Panc1 (cell line): Measurements from ENCODE around the gene APOBEC3B. TPM values are rescaled to one million over a fixed set of nuclear protein-coding genes. Genes with fewer than 3 reads are reported as not detected.

Source experiments
- ATAC-seq: fragments of 200-7000 bp; cut with Tn5 transposase; 2 replicates; pipeline ENCODE4 v1.9.1; 2020; ENCODE audit warnings: mild to moderate bottlenecking, moderate library complexity
- BruUV-seq: library from RNA; stranded (reverse); fragments of 400-500 nt; replicated peaks from 2 replicates; lab custom pipeline; 2021; lab: Mats Ljungman, UMichigan
- CTCF ChIA-PET: fragments of 300-600 bp; sonication (Branson Sonifier 250); formaldehyde crosslinking; loops from one replicate; lab custom pipeline; 2022; ENCODE audit warnings: antibody characterized with exemption; lab: Charles Lee
- POLR2A ChIA-PET: fragments of 300-600 bp; sonication (Branson Sonifier 250); formaldehyde crosslinking; loops from one replicate; lab custom pipeline; 2022; ENCODE audit warnings: antibody characterized with exemption; lab: Charles Lee
- DNase-seq: peaks from one replicate; pipeline ENCODE4 v3.0.0-alpha.2; 2010; ENCODE audit warnings: low read depth, low spot score
- H3K27ac ChIP-seq: 2 replicates; pipeline ENCODE4 v1.5.1; 2011; ENCODE audit warnings: mild to moderate bottlenecking, low read length, inconsistent platforms
- H3K27me3 ChIP-seq: fragments of 200-500 bp; sonication (Bioruptor generic); 2 replicates; pipeline ENCODE4 v1.6.0; 2014; ENCODE audit warnings: low read length, inconsistent platforms; ENCODE audit not compliant: control insufficient read depth, insufficient read depth
- H3K36me3 ChIP-seq: fragments of 200-500 bp; sonication (Bioruptor generic); 2 replicates; pipeline ENCODE4 v1.5.1; 2014; ENCODE audit warnings: inconsistent platforms, mild to moderate bottlenecking, low read length, moderate library complexity; ENCODE audit not compliant: control insufficient read depth, insufficient read depth
- H3K4me1 ChIP-seq: 2 replicates; pipeline ENCODE4 v1.5.1; 2011; ENCODE audit warnings: inconsistent platforms, mild to moderate bottlenecking, low read length, moderate library complexity; ENCODE audit not compliant: control insufficient read depth, insufficient read depth
- H3K4me3 ChIP-seq, 2 experiments: 2 replicates each; pipeline ENCODE4 v1.5.1; 2011 to 2012; ENCODE audit warnings: low read depth in 2 of 2, low read length in 2 of 2, mild to moderate bottlenecking in 2 of 2, inconsistent platforms in 1 of 2, moderate library complexity in 1 of 2
- H3K9me3 ChIP-seq: fragments of 200-500 bp; sonication (Bioruptor generic); 2 replicates; pipeline ENCODE4 v1.5.1; 2014; ENCODE audit warnings: low read depth, mild to moderate bottlenecking, inconsistent platforms, low read length, moderate library complexity; ENCODE audit not compliant: control insufficient read depth, insufficient read depth
- POLR2AphosphoS5 ChIP-seq: IDR thresholded peaks from 2 replicates; pipeline ENCODE4 v1.6.1; 2012; ENCODE audit warnings: mild to moderate bottlenecking, low read depth, low read length, moderate library complexity
- SIN3A ChIP-seq: IDR thresholded peaks from 2 replicates; pipeline ENCODE4 v1.6.1; 2012; ENCODE audit warnings: low read depth, mild to moderate bottlenecking, low read length, moderate library complexity, borderline replicate concordance; ENCODE audit not compliant: insufficient read depth
- TCF7L2 ChIP-seq: IDR thresholded peaks from 2 replicates; pipeline ENCODE4 v1.6.1; 2011; ENCODE audit warnings: mild to moderate bottlenecking, low read depth, low read length, inconsistent platforms
- in situ Hi-C: cut with HindIII; loops from 2 replicates; pipeline ENCODE4 v1.10.0; 2016; ENCODE audit warnings: low sequenced_read_pairs, low pct_unique_long_range_greater_than_20kb
- intact Hi-C: fragments of 100-400 bp; cut with micrococcal nuclease; formaldehyde crosslinking; loops from one replicate; pipeline ENCODE4 v1.10.0; 2022; ENCODE audit not compliant: unreplicated experiment
- total RNA-seq: library from RNA; stranded (reverse); gene quantifications from one replicate; pipeline ENCODE4 v1.2.1, GENCODE V29; 2021; ENCODE audit not compliant: unreplicated experiment
- TF ChIP-seq, protein P1 (sequence below): fragments of 450-650 bp; IDR thresholded peaks from 2 replicates; pipeline ENCODE4 v1.5.1; 2017; ENCODE audit warnings: mild to moderate bottlenecking
- TF ChIP-seq, protein P2 (sequence below), 2 experiments: IDR thresholded peaks; 2 replicates each; pipeline ENCODE4 v1.6.1; 2011 to 2012; ENCODE audit warnings: low read depth in 2 of 2, control low read depth in 1 of 2, low read length in 1 of 2, mild to moderate bottlenecking in 1 of 2, moderate library complexity in 1 of 2; ENCODE audit not compliant: insufficient read depth in 1 of 2

APOBEC3B gene
- total RNA-seq, 1 experiment from 2014 or later, result 15.6 TPM

DNA sequence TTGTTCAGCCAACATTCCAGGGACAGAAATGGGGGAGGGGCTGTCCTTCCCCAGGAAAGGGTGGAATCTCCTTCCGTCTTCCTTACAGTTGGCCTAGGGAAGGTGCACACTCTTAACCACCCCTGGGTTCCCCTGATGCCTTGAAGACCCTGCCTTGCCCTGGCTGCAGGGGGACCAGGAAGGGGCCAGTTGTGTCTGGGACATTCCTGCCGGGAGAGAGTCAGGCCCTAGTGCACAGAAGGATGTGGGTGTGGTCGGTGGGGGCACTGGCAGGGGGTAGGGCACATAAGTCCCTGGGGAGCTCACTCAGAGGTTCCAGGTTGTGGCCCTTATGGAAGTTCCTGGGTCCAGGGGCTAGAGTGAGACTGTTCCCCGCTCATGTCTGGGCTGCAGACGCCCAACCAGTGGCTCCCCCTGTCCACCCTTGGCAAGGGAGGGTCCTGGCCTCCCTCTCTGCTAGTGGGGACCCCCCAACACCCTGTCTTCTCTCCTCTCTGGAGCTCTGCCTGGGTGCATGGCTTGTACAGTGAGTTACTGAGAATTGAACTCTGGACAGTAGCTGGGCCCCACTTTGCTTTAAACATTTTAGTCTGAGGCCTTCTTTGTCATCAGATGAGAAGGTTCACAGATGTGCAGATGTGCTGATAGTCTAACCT lies 26.8 kb upstream of the APOBEC3B start:
- TF ChIP-seq, protein P1, sequence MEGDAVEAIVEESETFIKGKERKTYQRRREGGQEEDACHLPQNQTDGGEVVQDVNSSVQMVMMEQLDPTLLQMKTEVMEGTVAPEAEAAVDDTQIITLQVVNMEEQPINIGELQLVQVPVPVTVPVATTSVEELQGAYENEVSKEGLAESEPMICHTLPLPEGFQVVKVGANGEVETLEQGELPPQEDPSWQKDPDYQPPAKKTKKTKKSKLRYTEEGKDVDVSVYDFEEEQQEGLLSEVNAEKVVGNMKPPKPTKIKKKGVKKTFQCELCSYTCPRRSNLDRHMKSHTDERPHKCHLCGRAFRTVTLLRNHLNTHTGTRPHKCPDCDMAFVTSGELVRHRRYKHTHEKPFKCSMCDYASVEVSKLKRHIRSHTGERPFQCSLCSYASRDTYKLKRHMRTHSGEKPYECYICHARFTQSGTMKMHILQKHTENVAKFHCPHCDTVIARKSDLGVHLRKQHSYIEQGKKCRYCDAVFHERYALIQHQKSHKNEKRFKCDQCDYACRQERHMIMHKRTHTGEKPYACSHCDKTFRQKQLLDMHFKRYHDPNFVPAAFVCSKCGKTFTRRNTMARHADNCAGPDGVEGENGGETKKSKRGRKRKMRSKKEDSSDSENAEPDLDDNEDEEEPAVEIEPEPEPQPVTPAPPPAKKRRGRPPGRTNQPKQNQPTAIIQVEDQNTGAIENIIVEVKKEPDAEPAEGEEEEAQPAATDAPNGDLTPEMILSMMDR, result no peak
- TF ChIP-seq TCF7L2, result no peak
- TF ChIP-seq POLR2AphosphoS5, result no peak
- TF ChIP-seq, protein P2, sequence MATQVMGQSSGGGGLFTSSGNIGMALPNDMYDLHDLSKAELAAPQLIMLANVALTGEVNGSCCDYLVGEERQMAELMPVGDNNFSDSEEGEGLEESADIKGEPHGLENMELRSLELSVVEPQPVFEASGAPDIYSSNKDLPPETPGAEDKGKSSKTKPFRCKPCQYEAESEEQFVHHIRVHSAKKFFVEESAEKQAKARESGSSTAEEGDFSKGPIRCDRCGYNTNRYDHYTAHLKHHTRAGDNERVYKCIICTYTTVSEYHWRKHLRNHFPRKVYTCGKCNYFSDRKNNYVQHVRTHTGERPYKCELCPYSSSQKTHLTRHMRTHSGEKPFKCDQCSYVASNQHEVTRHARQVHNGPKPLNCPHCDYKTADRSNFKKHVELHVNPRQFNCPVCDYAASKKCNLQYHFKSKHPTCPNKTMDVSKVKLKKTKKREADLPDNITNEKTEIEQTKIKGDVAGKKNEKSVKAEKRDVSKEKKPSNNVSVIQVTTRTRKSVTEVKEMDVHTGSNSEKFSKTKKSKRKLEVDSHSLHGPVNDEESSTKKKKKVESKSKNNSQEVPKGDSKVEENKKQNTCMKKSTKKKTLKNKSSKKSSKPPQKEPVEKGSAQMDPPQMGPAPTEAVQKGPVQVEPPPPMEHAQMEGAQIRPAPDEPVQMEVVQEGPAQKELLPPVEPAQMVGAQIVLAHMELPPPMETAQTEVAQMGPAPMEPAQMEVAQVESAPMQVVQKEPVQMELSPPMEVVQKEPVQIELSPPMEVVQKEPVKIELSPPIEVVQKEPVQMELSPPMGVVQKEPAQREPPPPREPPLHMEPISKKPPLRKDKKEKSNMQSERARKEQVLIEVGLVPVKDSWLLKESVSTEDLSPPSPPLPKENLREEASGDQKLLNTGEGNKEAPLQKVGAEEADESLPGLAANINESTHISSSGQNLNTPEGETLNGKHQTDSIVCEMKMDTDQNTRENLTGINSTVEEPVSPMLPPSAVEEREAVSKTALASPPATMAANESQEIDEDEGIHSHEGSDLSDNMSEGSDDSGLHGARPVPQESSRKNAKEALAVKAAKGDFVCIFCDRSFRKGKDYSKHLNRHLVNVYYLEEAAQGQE (IDR thresholded peaks at IDR 0.05; ENCODE audit: insufficient read depth in 1 of 2, low read depth in 2 of 2, low read length in 1 of 2), result no peak
- no peak for TF ChIP-seq SIN3A
- H3K9me3 ChIP-seq, result no peaks in the 10 kb centered on the region
- H3K27me3 ChIP-seq, result 0 out of 2 replicates have a peak, but pooled peaks cover 2% of the 10 kb centered on the region
- no peaks in the 10 kb centered on the region for H3K4me1 ChIP-seq
- H3K4me3 ChIP-seq, result no peak overlapping the region
- POLR2A ChIA-PET, result no interaction called here
- intact Hi-C loops (no loop called here), in situ Hi-C loops (no loop called here)
- no peak for DNase-seq
- CTCF ChIA-PET, result no interaction called here
- no TSS peak for BruUV-seq
- no peaks in the 10 kb centered on the region for H3K36me3 ChIP-seq
- no peak for ATAC-seq
- no peak overlapping the region for H3K27ac ChIP-seq

DNA sequence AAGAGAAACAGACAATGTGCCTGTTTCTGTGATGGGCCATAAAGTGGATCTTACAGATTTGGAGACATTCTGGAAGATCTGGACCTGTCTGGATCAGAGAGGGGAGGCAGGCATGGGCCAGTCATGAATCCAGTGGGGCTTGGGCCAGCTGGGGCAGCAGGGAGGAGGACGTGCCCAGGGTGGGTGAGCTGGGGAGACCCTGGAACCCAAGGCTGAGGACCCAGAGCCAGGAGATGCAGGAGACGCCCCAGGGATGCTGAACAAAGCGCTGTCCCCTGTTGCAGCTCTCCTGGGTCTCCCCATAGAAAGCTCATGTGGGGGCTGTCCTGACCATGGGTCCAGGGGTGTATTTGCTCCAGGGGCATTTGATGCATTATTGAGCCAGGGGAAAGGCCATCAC lies 26.2 kb upstream of the APOBEC3B start:
- ChIA-PET CTCF (no interaction called here), POLR2A (no interaction called here)

More for the DNA sequence above, 26.2 kb upstream of the APOBEC3B start:
- in situ Hi-C loops (no loop called here), intact Hi-C loops (no loop called here)
- ATAC-seq (no peak), DNase-seq (no peak)
- TF ChIP-seq, protein P1, result no peak
- TF ChIP-seq, protein P2 (IDR thresholded peaks at IDR 0.05; ENCODE audit: insufficient read depth in 1 of 2, low read depth in 2 of 2, low read length in 1 of 2), result no peak
- TF ChIP-seq SIN3A, result no peak
- TF ChIP-seq POLR2AphosphoS5, result no peak
- no peak for TF ChIP-seq TCF7L2
- H3K27me3 ChIP-seq, result 0 out of 2 replicates have a peak, but pooled peaks cover 2% of the 10 kb centered on the region
- BruUV-seq, result no TSS peak
- no peak overlapping the region for H3K4me3 ChIP-seq
- no peaks in the 10 kb centered on the region for H3K36me3 ChIP-seq
- H3K4me1 ChIP-seq, result no peaks in the 10 kb centered on the region
- no peak overlapping the region for H3K27ac ChIP-seq
- no peaks in the 10 kb centered on the region for H3K9me3 ChIP-seq
